Vagina (tissue), 2 donors: ENCODE data around the gene CALML3.

Experiments
- CTCF ChIP-seq, 3 experiments: fragments of 450-650 bp in 2 of 3; fragments of 200-600 bp in 1 of 3; sonication (generic) in 1 of 3; IDR thresholded peaks; one replicate each; pipeline ENCODE4 v1.5.1; 2017 to 2019; ENCODE audit warnings: antibody characterized with exemption in 3 of 3, mild to moderate bottlenecking in 2 of 3, moderate library complexity in 2 of 3
- POLR2A ChIP-seq, 2 donors: fragments of 450-650 bp; IDR thresholded peaks; one replicate each; pipeline ENCODE4 v1.6.1; 2017; ENCODE audit warnings: antibody characterized with exemption in 2 of 2, mild to moderate bottlenecking in 2 of 2, moderate library complexity in 2 of 2
- POLR2AphosphoS5 ChIP-seq, 2 donors: sonication (generic); formaldehyde crosslinking; IDR thresholded peaks; one replicate each; pipeline ENCODE4 v1.9.0; 2017; ENCODE audit warnings: antibody characterized with exemption in 2 of 2, mild to moderate bottlenecking in 2 of 2, low read depth in 1 of 2; ENCODE audit not compliant: insufficient read depth in 1 of 2

GRCh38 chr10:5511231-5511884 is 13.4 kb upstream of the CALML3 start:
- TF ChIP-seq CTCF (IDR thresholded peaks at IDR 0.05) (no peak), POLR2AphosphoS5 (IDR thresholded peaks at IDR 0.05; ENCODE audit: insufficient read depth in 1 of 2, low read depth in 1 of 2) (no peak), POLR2A (IDR thresholded peaks at IDR 0.05) (no peak)
